Right atrium auricular region (tissue), 2 donors: ENCODE results near the gene LRR1. TPM values are rescaled to one million over a fixed set of nuclear protein-coding genes. Genes with fewer than 3 reads are reported as not detected.
"Not testable (repeated sequence)": the region's sequence is repeated elsewhere in the genome, so short reads cannot be mapped to it uniquely, and the experiment has no call there.

Source experiments
- DNase-seq: peaks from one replicate; pipeline ENCODE4 v3.0.0-alpha.2; 2019; ENCODE audit warnings: low spot score
- H3K27ac ChIP-seq, 2 donors: fragments of 200-600 bp; sonication (generic); 1 replicate in 1 of 2; 2 replicates in 1 of 2; pipeline ENCODE4 v1.5.1; 2016 to 2019
- H3K27me3 ChIP-seq, 2 donors: fragments of 200-600 bp; sonication (generic); one replicate each; pipeline versions ENCODE4 v1.5.1 to v1.6.0; 2017 to 2019
- H3K36me3 ChIP-seq: fragments of 200-600 bp; sonication (generic); one replicate; pipeline ENCODE4 v1.5.1; 2016
- H3K4me1 ChIP-seq, 2 donors: fragments of 200-600 bp; sonication (generic); one replicate each; pipeline versions ENCODE4 v1.5.1 to v1.6.0; 2017 to 2019
- H3K4me3 ChIP-seq, 2 donors: fragments of 200-600 bp; sonication (generic); 1 replicate in 1 of 2; 2 replicates in 1 of 2; pipeline ENCODE4 v1.5.1; 2017 to 2019; ENCODE audit warnings: mild to moderate bottlenecking in 1 of 2, moderate library complexity in 1 of 2
- H3K9me3 ChIP-seq, 2 donors: fragments of 200-600 bp; sonication (generic); one replicate each; pipeline ENCODE4 v1.5.1; 2019
- CTCF ChIP-seq, 2 donors: fragments of 200-600 bp; sonication (generic); IDR thresholded peaks; one replicate each; pipeline ENCODE4 v1.5.1; 2019; ENCODE audit warnings: antibody characterized with exemption in 2 of 2
- total RNA-seq, 2 donors: library from RNA; depleted of rRNA; stranded (reverse); fragments of >200 nt; gene quantifications; one replicate each; pipeline ENCODE4 v1.1.0, GENCODE V29; 2016

Gene LRR1
- total RNA-seq, 2 donors from 2014 or later, result 3.6 to 3.8 TPM

GRCh38 chr14:49614196-49614595 lies 15.5 kb downstream of the LRR1 start:
- no peak for DNase-seq
- H3K27me3 ChIP-seq, result no peaks in the 10 kb centered on the region
- no peak for TF ChIP-seq CTCF (IDR thresholded peaks at IDR 0.05)

GRCh38 chr14:49615776-49616175 lies 17.0 kb downstream of the LRR1 start:
- TF ChIP-seq CTCF (IDR thresholded peaks at IDR 0.05), result no peak
- H3K4me1 ChIP-seq, result peaks cover 0 to 12% of the 10 kb centered on the region in 2 donors

More at GRCh38 chr14:49614196-49614595, 15.5 kb downstream of the LRR1 start:
- H3K4me1 ChIP-seq, result peaks cover 0 to 6% of the 10 kb centered on the region in 2 donors
- H3K36me3 ChIP-seq, result peaks cover 16% of the 10 kb centered on the region
- no peak overlapping the region for H3K27ac ChIP-seq
- H3K9me3 ChIP-seq, result no peaks in the 10 kb centered on the region
- no peak overlapping the region for H3K4me3 ChIP-seq

GRCh38 chr14:49617852-49618519 lies 19.2 kb downstream of the LRR1 start:
- no peak overlapping the region for H3K27ac ChIP-seq
- DNase-seq, result no peak
- peaks cover 16% of the 10 kb centered on the region for H3K36me3 ChIP-seq
- peaks cover 0 to 29% of the 10 kb centered on the region in 2 donors for H3K4me1 ChIP-seq
- TF ChIP-seq CTCF (IDR thresholded peaks at IDR 0.05), result no peak
- no peak overlapping the region for H3K4me3 ChIP-seq
- H3K27me3 ChIP-seq, result no peaks in the 10 kb centered on the region
- no peaks in the 10 kb centered on the region for H3K9me3 ChIP-seq

More at GRCh38 chr14:49615776-49616175, 17.0 kb downstream of the LRR1 start:
- Histone ChIP-seq H3K27me3 (no peaks in the 10 kb centered on the region), H3K4me3 (no peak overlapping the region), H3K27ac (no peak overlapping the region), H3K36me3 (peaks cover 16% of the 10 kb centered on the region), H3K9me3 (no peaks in the 10 kb centered on the region)
- DNase-seq, result no peak

- H3K9me3 ChIP-seq, H3K27me3 ChIP-seq, DNase-seq, H3K27ac ChIP-seq: not testable (repeated sequence)
- Histone ChIP-seq H3K4me3 (peak overlapping the region; percentile 73 to 82), H3K36me3 (peaks cover 16% of the 10 kb centered on the region), H3K4me1 (peaks cover 0 to 41% of the 10 kb centered on the region in 2 donors)
These were observed 20.5 kb downstream of the LRR1 start for GRCh38 chr14:49619273-49619672.

GRCh38 chr14:49619730-49620129 lies 21.0 kb downstream of the LRR1 start:
- Histone ChIP-seq H3K9me3 (no peaks in the 10 kb centered on the region), H3K27ac (peak overlapping the region; percentile 91), H3K4me1 (peaks cover 0 to 41% of the 10 kb centered on the region in 2 donors), H3K36me3 (peaks cover 16% of the 10 kb centered on the region), H3K27me3 (no peaks in the 10 kb centered on the region), H3K4me3 (peak overlapping the region; percentile 73 to 82)
- TF ChIP-seq CTCF (IDR thresholded peaks at IDR 0.05), result no peak
- no peak for DNase-seq

- peak; percentile 19 to 52 for TF ChIP-seq CTCF (IDR thresholded peaks at IDR 0.05)
- peak; percentile 98 for DNase-seq
- Histone ChIP-seq H3K27me3 (no peaks in the 10 kb centered on the region), H3K9me3 (no peaks in the 10 kb centered on the region), H3K4me3 (peak within 1 kb of the TSS; percentile 73 to 82), H3K4me1 (peaks cover 0 to 41% of the 10 kb centered on the region in 2 donors), H3K36me3 (peaks cover 16% of the 10 kb centered on the region), H3K27ac (peak within 1 kb of the TSS; percentile 91)
These were observed 21.7 kb downstream of the LRR1 start, which contains the start of the genes MGAT2 and RPL36AL for GRCh38 chr14:49620182-49621113. Gene MGAT2 (plus strand): TSS chr14:49620799. CDS start chr14:49621269, 470 bp downstream. Gene RPL36AL (minus strand): TSS chr14:49620626. CDS start chr14:49619104, 1,522 bp downstream.
